Measurements from ENCODE around the gene NTHL1.

The NTHL1 gene

GRCh38 chr16:2061526-2061925 lies 13.9 kb upstream of the NTHL1 start:
- Mint-ChIP-seq H3K36me3 (ENCODE audit: low read depth) (peaks cover 13% of the 10 kb centered on the region), H3K4me3 (no peak overlapping the region), H3K27me3 (ENCODE audit: low read depth) (no peaks in the 10 kb centered on the region), H3K27ac (no peak overlapping the region), H3K9me3 (no peaks in the 10 kb centered on the region), H3K4me1 (ENCODE audit: low read depth) (no peaks in the 10 kb centered on the region)

- Mint-ChIP-seq H3K27ac (no peak overlapping the region), H3K4me1 (ENCODE audit: low read depth) (no peaks in the 10 kb centered on the region), H3K36me3 (ENCODE audit: low read depth) (peaks cover 10% of the 10 kb centered on the region), H3K27me3 (ENCODE audit: low read depth) (no peaks in the 10 kb centered on the region), H3K4me3 (no peak overlapping the region), H3K9me3 (no peaks in the 10 kb centered on the region)
Measured at GRCh38 chr16:2061023-2061422, 13.4 kb upstream of the NTHL1 start.

DNA sequence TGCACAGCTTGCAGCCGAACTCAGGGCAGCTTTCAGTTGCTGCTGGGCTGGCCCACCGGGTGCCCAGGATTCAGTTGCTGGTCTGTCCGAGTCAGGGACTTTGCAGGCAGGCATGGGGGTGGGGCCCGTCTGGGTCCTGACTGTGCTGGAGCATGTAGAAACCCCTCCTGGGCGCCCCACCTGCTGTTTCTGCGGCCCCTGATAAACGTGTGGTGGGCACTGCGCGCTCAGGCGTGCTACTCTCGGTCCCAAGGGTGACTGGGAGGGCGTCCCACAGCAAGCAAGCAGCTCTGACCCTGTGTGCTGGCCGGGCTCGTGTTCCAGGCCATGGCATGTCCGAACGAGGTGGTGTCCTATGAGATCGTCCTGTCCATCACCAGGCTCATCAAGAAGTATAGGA lies 12.7 kb upstream of the NTHL1 start:
- Mint-ChIP-seq H3K27me3 (ENCODE audit: low read depth) (no peaks in the 10 kb centered on the region), H3K36me3 (ENCODE audit: low read depth) (peaks cover 6% of the 10 kb centered on the region), H3K4me3 (no peak overlapping the region), H3K4me1 (ENCODE audit: low read depth) (no peaks in the 10 kb centered on the region), H3K27ac (no peak overlapping the region), H3K9me3 (no peaks in the 10 kb centered on the region)

DNA sequence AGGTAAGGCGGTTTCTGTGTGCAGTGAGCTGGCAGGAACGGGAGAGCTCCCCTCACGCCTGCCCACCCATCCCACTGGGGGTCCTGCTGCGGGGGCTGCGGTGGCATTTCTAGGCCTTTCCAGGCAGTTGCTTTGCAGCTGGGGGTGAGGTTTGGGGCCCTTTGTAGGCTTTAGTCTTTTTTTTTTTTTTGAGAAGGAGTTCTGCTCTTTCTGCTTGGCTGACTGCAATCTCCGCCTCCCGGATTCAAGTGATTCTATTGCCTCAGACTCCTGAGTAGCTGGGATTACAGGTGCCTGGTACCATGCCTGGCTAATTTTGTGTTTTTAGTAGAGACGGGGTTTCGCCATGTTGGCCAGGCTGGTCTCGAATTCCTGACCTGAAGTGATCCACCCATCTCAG lies 11.2 kb upstream of the NTHL1 start:
- H3K36me3 Mint-ChIP-seq (ENCODE audit: low read depth), result peaks cover 6% of the 10 kb centered on the region
- no peaks in the 10 kb centered on the region for H3K9me3 Mint-ChIP-seq
- H3K27me3 Mint-ChIP-seq (ENCODE audit: low read depth), result no peaks in the 10 kb centered on the region
- H3K4me1 Mint-ChIP-seq (ENCODE audit: low read depth), result no peaks in the 10 kb centered on the region
- H3K27ac Mint-ChIP-seq, result no peak overlapping the region
- H3K4me3 Mint-ChIP-seq, result no peak overlapping the region

DNA sequence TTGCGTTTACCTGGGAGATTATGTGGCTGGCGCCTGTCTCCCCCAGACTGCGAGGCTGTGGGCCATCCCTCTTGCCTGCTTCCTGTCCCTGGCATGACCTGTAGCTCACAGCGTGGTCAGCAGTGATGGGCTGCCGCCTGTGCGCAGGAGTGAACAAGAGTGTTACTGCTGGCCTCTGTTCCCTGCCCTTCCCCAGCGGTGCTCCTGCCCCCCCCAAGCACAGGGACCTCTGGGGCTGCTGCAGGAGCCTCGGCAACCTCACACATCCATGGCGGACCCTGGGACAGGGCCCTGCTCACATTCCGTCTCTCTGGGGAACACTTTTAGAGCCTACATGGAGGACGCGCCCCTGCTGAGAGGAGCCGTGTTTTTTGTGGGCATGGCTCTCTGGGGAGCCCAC lies 10.8 kb upstream of the NTHL1 start:
- H3K27ac Mint-ChIP-seq, result no peak overlapping the region
- H3K27me3 Mint-ChIP-seq (ENCODE audit: low read depth), result no peaks in the 10 kb centered on the region
- H3K4me3 Mint-ChIP-seq, result no peak overlapping the region
- no peaks in the 10 kb centered on the region for H3K4me1 Mint-ChIP-seq (ENCODE audit: low read depth)
- H3K36me3 Mint-ChIP-seq (ENCODE audit: low read depth), result peaks cover 4% of the 10 kb centered on the region
- H3K9me3 Mint-ChIP-seq, result no peaks in the 10 kb centered on the region

GRCh38 chr16:2057438-2057837 lies 9.8 kb upstream of the NTHL1 start:
- H3K27me3 Mint-ChIP-seq (ENCODE audit: low read depth), result no peaks in the 10 kb centered on the region
- H3K9me3 Mint-ChIP-seq, result no peaks in the 10 kb centered on the region
- no peak overlapping the region for H3K27ac Mint-ChIP-seq
- no peaks in the 10 kb centered on the region for H3K36me3 Mint-ChIP-seq (ENCODE audit: low read depth)
- H3K4me3 Mint-ChIP-seq, result no peak overlapping the region
- H3K4me1 Mint-ChIP-seq (ENCODE audit: low read depth), result no peaks in the 10 kb centered on the region

- H3K4me1 Mint-ChIP-seq (ENCODE audit: low read depth), result peaks cover 2% of the 10 kb centered on the region
Measured at GRCh38 chr16:2056681-2057407, 9.2 kb upstream of the NTHL1 start.

DNA sequence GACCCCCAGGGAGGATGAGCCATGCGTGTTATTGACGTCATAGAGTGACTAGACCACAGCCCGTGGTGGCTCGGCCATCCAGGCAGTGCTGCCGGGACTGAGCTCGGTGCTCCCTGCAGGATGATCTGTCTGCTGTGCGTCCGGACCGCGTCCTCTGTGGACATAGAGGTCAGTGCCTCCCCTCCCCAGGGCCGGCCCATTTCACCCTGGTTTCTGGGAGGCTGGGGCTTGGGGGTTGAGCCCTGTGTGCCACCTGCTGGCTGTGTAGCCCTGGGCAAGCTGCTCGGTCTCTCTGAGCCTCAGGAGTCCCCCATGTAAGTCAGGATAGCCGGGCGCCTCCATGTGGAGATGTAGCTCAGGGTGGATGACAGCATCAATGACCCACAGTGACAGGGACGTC lies 8.4 kb upstream of the NTHL1 start:
- Mint-ChIP-seq H3K27me3 (ENCODE audit: low read depth) (no peaks in the 10 kb centered on the region), H3K4me1 (ENCODE audit: low read depth) (peaks cover 2% of the 10 kb centered on the region), H3K4me3 (no peak overlapping the region), H3K36me3 (ENCODE audit: low read depth) (peaks cover 5% of the 10 kb centered on the region), H3K9me3 (no peaks in the 10 kb centered on the region), H3K27ac (no peak overlapping the region)

More at GRCh38 chr16:2056681-2057407, 9.2 kb upstream of the NTHL1 start:
- no peaks in the 10 kb centered on the region for H3K36me3 Mint-ChIP-seq (ENCODE audit: low read depth)
- no peaks in the 10 kb centered on the region for H3K9me3 Mint-ChIP-seq
- H3K27me3 Mint-ChIP-seq (ENCODE audit: low read depth), result no peaks in the 10 kb centered on the region
- H3K4me3 Mint-ChIP-seq, result no peak overlapping the region
- H3K27ac Mint-ChIP-seq, result no peak overlapping the region

DNA sequence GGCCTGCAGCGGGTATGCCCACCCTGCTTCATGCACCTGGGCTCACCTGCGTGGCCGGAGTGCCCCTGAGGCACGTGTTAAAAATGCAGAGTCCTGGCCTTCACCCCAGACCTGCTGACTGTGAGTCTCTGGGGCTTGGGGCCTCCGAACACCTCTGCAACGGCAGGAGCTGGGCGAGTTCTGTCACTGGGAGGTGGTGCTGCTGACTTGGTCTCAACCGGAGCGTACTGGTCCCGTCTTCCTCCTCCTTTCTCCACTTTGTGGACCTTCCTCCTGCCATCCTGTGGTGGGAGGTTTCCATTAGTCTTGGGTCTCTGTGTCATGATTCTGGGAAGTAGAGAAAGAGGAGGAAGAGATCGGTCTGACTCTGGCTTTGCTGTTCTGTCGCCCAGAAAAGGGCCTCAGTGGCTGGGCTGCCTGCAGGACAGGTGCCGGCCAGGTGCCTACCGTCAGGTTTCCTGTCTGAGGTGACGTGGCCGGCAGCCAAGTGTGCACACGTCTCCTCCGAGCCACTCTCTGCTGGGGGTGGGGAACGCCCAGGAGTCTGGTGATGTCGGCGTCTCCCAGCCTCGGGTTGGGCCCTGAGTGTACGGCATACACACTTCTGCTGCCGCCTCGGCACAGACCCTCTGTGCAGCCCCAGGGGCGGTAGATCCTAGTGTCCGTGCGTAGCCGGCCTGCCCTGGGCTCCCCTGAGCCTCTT lies 7.1 kb upstream of the NTHL1 start:
- Mint-ChIP-seq H3K4me3 (no peak overlapping the region), H3K27me3 (ENCODE audit: low read depth) (no peaks in the 10 kb centered on the region), H3K36me3 (ENCODE audit: low read depth) (peaks cover 6% of the 10 kb centered on the region), H3K27ac (no peak overlapping the region), H3K4me1 (ENCODE audit: low read depth) (peaks cover 2% of the 10 kb centered on the region), H3K9me3 (no peaks in the 10 kb centered on the region)

DNA sequence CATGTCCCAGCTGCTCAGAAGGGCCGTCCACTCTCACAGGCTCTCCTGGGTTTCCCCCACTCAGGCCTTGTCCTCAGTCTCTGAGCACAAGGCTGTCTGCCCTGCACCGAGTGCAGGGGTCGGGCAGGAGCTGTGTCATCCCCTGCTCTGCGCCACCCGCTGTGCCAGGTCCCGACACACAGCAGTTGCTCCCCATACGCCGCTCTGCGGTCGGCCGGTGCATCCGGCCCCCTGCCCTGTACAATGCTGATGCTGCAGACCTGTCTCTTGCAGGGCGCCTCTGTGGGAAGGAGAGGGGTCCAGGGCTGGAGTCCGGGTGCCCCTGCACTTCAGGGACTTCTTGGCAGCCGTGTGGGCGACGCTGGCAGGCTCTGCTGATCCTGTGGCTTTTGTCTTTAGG lies 6.3 kb upstream of the NTHL1 start:
- Mint-ChIP-seq H3K36me3 (ENCODE audit: low read depth) (peaks cover 6% of the 10 kb centered on the region), H3K4me3 (no peak overlapping the region)

GRCh38 chr16:2053211-2053610 lies 5.6 kb upstream of the NTHL1 start:
- Mint-ChIP-seq H3K4me3 (no peak overlapping the region), H3K4me1 (ENCODE audit: low read depth) (peaks cover 9% of the 10 kb centered on the region), H3K27ac (no peak overlapping the region), H3K36me3 (ENCODE audit: low read depth) (peaks cover 6% of the 10 kb centered on the region), H3K9me3 (no peaks in the 10 kb centered on the region), H3K27me3 (ENCODE audit: low read depth) (no peaks in the 10 kb centered on the region)

More for the DNA sequence above, 6.3 kb upstream of the NTHL1 start:
- Mint-ChIP-seq H3K4me1 (ENCODE audit: low read depth) (peaks cover 2% of the 10 kb centered on the region), H3K27me3 (ENCODE audit: low read depth) (no peaks in the 10 kb centered on the region), H3K27ac (no peak overlapping the region), H3K9me3 (no peaks in the 10 kb centered on the region)

GRCh38 chr16:2048116-2048543 lies 496 bp upstream of the NTHL1 start:
- Mint-ChIP-seq H3K4me3 (peak overlapping the region; percentile 90), H3K27ac (peak overlapping the region; percentile 80), H3K4me1 (ENCODE audit: low read depth) (peaks cover 16% of the 10 kb centered on the region), H3K27me3 (ENCODE audit: low read depth) (no peaks in the 10 kb centered on the region), H3K36me3 (ENCODE audit: low read depth) (peaks cover 6% of the 10 kb centered on the region), H3K9me3 (no peaks in the 10 kb centered on the region)

DNA sequence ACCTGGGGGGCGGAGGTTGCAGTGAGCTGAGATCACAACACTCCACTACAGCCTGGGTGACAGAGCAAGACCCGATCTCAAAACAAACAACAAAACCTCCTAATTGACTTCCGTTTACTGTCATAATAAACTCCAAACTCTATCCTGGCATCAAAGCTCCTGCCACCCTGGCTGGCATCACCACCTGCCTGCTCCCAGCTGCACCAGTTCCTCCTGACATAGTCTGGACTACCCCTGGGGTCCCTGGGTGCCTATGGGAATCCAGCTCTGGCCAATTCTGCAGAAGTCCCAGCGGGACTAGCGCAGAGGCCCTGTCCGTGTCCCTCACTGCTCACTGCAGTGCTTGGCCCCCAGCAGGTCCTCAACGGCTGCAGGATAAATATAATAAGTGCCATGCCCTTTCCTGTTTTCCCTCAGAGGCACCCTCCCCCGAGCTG lies 723 bp downstream of the NTHL1 start:
- no peaks in the 10 kb centered on the region for H3K9me3 Mint-ChIP-seq
- peak overlapping the region; percentile 95 for H3K4me3 Mint-ChIP-seq
- peak overlapping the region; percentile 77 for H3K27ac Mint-ChIP-seq
- peaks cover 6% of the 10 kb centered on the region for H3K36me3 Mint-ChIP-seq (ENCODE audit: low read depth)
- H3K4me1 Mint-ChIP-seq (ENCODE audit: low read depth), result peaks cover 14% of the 10 kb centered on the region
- no peaks in the 10 kb centered on the region for H3K27me3 Mint-ChIP-seq (ENCODE audit: low read depth)

DNA sequence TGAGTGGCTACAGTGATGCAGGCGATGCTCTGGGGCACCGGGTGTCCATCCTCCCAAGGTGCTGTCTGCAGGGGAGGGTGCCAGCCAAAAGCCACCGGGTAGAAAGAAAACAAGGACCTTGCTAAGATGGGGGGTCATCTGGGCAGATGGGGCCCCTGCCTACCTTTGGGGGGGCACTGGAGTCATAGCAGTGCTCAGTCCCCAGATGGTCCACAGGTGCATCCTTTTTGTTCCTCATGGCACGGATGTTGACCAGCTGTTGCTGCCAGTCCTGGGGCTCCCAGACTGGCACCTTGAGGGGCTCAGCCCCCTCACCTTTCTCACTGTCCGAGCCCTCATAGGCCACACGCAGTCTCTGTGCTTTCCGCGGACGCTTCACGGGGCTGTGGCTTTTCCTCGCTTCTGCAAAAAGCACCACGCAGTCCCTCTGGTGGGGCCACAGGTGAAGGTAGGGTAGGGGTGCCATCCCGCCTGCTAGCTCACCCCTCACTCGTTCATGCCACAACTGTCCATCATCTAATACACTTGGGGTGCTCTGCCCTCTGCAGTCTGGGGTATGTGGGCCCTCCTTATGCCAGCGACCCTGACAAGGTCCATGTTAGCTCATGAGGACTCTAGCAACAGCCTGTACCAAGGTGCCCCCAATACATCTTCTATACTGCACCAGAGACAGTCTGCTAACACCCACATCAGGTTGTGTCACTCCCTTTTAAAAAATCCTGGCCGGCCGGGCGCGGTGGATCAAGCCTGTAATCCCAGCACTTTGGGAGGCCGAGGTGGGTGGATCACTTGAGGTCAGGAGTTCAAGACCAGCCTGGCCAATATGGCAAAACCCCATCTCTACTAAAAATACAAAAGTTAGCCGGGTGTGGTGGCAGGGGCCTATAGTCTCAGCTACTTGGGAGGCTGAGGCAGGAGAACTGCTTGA lies 1.4 kb downstream of the NTHL1 start:
- Mint-ChIP-seq H3K27me3 (ENCODE audit: low read depth) (no peaks in the 10 kb centered on the region), H3K9me3 (no peaks in the 10 kb centered on the region), H3K4me3 (peak overlapping the region; percentile 95), H3K4me1 (ENCODE audit: low read depth) (peaks cover 14% of the 10 kb centered on the region), H3K27ac (no peak overlapping the region), H3K36me3 (ENCODE audit: low read depth) (peaks cover 3% of the 10 kb centered on the region)

Measured in T-helper 1 cell treated with Interleukin-12 subunit alpha and Interleukin-12 subunit beta and Interleukin-4 antibody, amounts not matched to agents 30 μg/mL and 1 μg/mL, for 36 hours (primary cell).